NB4 (cell line): ENCODE results near the gene LAMA3.

Experiments
- POLR2A ChIP-seq: IDR thresholded peaks from 2 replicates; pipeline ENCODE4 v1.6.1; 2011; ENCODE audit warnings: mild to moderate bottlenecking; ENCODE audit not compliant: insufficient read length; ENCODE audit errors: extremely low read depth
- TF ChIP-seq, protein P1 (sequence below): IDR thresholded peaks from one replicate; pipeline ENCODE4 v1.5.1; 2012; ENCODE audit warnings: low read depth, low read length
- TF ChIP-seq, protein P2 (sequence below): IDR thresholded peaks from 2 replicates; pipeline ENCODE4 v1.6.1; 2011; ENCODE audit warnings: low read depth, low read length

DNA sequence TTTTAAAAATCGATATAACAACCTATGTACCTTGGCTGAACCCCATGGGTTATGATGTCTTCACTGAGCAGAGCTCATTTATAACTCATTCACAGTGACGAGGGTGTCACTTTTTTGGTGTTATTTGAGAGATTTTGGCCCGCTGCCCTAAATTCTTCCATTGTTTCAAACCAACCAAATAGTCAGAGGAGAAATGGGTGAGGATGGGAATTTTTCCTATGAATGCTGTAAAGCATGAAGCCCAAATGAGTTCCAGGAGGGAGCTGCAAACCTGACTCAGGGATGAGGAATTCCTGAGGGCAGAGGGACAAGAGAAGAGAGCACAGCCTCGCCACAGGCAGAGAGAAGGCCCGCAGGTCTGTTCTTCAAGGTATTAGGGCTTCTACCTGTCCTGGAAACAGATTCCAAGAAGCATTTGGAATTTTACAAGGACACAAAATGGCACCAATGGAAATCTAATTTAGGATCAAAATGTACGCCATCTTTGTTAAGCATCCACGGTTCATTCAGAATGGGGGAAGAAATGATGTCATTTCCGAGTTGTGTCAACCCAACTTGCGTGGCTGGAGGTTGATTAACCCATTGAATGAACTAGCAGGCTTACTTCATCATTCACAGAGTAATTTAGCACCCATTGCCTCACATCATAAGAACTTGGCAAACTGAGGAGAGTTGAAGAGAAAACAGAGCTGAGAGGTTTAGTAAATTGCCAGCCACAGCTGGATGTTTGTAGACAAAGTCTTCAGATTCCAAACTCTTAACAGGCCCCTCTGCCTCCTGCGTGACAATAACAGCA lies 133.5 kb downstream of the LAMA3 start:
- no peak for TF ChIP-seq POLR2A
- TF ChIP-seq, protein P1, sequence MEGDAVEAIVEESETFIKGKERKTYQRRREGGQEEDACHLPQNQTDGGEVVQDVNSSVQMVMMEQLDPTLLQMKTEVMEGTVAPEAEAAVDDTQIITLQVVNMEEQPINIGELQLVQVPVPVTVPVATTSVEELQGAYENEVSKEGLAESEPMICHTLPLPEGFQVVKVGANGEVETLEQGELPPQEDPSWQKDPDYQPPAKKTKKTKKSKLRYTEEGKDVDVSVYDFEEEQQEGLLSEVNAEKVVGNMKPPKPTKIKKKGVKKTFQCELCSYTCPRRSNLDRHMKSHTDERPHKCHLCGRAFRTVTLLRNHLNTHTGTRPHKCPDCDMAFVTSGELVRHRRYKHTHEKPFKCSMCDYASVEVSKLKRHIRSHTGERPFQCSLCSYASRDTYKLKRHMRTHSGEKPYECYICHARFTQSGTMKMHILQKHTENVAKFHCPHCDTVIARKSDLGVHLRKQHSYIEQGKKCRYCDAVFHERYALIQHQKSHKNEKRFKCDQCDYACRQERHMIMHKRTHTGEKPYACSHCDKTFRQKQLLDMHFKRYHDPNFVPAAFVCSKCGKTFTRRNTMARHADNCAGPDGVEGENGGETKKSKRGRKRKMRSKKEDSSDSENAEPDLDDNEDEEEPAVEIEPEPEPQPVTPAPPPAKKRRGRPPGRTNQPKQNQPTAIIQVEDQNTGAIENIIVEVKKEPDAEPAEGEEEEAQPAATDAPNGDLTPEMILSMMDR, result no peak
- TF ChIP-seq, protein P2, sequence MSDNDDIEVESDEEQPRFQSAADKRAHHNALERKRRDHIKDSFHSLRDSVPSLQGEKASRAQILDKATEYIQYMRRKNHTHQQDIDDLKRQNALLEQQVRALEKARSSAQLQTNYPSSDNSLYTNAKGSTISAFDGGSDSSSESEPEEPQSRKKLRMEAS, result no peak
